ENCODE results near the gene SNX22. TPM values are rescaled to one million over a fixed set of nuclear protein-coding genes. Genes with fewer than 3 reads are reported as not detected.

The SNX22 gene
- total RNA-seq, 1 donor from 2014 or later: 0.96 TPM

- Mint-ChIP-seq H3K4me3 (no peak overlapping the region), H3K9me3 (no peaks in the 10 kb centered on the region), H3K36me3 (ENCODE audit: low read depth) (peaks cover 24% of the 10 kb centered on the region), H3K27me3 (no peaks in the 10 kb centered on the region), H3K27ac (no peak overlapping the region), H3K4me1 (peaks cover 17% of the 10 kb centered on the region)
- intact Hi-C loops (cut with micrococcal nuclease): no loop called here
- no peak for DNase-seq
Measured at GRCh38 chr15:64185146-64185911, 33.8 kb downstream of the SNX22 start.

DNA sequence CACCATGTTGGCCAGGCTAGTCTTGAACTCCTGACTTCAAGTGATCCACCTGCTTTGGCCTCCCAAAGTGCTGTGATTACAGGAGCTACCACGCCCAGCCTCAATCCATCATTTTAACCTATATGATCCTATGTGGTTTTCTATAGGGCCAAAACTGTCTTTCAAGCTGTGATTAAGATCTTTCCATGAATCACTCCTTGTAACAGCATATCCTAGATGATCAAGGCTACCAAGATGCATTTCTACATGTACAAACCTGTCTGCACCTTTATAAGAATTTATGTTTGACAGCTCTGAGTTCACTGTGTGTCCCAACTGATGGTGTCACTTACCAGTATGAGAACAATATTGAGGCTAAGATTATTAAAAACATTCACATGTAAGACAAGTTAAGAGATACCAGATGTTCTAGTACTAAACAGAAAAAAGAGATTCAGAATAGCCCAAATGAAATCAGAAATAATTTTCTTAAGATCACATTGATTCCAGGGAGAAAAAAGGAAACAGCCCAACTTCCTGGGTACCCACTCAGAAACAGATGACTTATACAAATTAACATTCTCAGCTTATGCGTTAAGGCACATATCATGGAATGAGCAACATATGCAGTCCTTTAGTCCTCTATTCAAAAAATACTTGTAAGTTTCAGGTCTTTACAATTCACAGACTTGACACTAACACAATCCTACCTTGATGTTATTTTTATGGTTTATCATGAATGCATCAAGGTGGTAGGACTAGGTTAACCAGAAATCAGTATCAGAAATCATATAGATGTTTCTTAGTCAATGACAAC is 36.1 kb downstream of the SNX22 start:
- H3K27me3 Mint-ChIP-seq: no peaks in the 10 kb centered on the region
- peaks cover 17% of the 10 kb centered on the region for H3K4me1 Mint-ChIP-seq
- H3K36me3 Mint-ChIP-seq (ENCODE audit: low read depth): peaks cover 24% of the 10 kb centered on the region
- DNase-seq: no peak
- no peak overlapping the region for H3K4me3 Mint-ChIP-seq
- no peaks in the 10 kb centered on the region for H3K9me3 Mint-ChIP-seq
- peak overlapping the region; percentile 77 for H3K27ac Mint-ChIP-seq
- intact Hi-C loops (cut with micrococcal nuclease): loop anchor here (1.0 to 2.0 kb wide), 2 partner anchors 24 to 59 kb away; partner anchors contain the start of gene PPIB

DNA sequence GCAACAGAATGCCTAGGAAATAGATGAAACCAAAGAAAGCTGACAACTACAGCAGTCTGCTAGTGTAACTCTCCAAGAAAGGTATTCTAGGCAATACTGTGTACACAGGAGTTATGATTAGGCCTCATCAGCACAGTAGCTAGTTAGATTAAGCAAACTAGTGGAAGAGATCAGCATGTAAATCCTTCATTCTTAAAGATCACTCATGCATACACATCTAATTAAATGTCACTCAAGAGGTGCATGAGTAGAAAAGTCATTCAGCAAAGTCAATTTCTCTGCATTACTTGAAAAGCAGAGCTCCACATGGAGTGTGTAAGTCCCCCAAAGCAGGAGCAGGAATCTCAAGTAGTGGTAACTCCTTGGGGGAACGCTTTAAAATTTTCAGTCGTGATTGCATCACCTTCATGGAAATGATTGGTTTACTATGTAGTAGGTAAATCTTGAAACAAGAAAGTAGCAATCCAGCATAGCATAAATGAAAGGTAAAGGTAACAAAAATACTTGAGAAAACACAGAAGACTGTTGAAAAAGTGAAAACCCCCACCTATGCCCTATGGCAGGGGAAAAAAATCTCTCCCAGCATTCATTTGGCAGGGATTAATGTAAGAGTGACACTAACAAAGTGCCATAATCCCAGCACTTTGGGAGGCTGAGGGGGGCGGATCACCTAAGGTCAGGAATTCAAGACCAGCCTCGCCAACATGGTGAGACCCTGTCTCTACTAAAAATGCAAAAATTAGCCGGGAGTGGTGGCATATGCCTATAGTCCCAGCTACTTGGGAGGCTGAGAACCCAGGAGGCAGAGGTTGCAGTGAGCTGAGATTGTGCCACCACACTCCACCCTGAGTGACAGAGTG is 40.7 kb downstream of the SNX22 start:
- DNase-seq: no peak
- Mint-ChIP-seq H3K27me3 (no peaks in the 10 kb centered on the region), H3K4me3 (no peak overlapping the region), H3K36me3 (ENCODE audit: low read depth) (peaks cover 23% of the 10 kb centered on the region), H3K4me1 (peaks cover 17% of the 10 kb centered on the region), H3K27ac (no peak overlapping the region), H3K9me3 (no peaks in the 10 kb centered on the region)
- intact Hi-C loops (cut with micrococcal nuclease): no loop called here

DNA sequence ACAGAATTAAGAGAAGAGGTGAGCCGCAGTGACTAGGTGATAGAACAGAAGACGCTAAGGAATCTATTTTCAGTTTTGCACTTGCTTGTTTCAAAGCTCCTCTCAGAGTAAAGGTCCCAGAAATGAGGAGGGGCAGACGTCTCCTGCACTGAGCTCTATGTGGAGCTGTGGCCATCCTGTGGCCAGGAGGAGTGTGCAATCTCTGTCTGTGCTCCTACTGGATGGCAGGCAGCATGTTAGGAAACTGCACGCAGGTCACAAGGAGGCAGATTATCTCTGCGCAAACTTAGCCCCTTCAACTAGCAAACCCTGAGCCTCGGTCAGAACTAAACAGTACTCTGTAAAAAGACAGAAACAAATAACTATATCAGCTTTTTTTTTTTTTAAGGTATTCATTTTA is 42.4 kb downstream of the SNX22 start:
- Mint-ChIP-seq H3K4me1 (peaks cover 3% of the 10 kb centered on the region), H3K4me3 (no peak overlapping the region), H3K27ac (no peak overlapping the region), H3K9me3 (no peaks in the 10 kb centered on the region), H3K27me3 (no peaks in the 10 kb centered on the region), H3K36me3 (ENCODE audit: low read depth) (peaks cover 17% of the 10 kb centered on the region)
- intact Hi-C loops (cut with micrococcal nuclease): no loop called here
- no peak for DNase-seq

GRCh38 chr15:64197425-64197824 is 45.9 kb downstream of the SNX22 start:
- no peak overlapping the region for H3K27ac Mint-ChIP-seq
- no peaks in the 10 kb centered on the region for H3K27me3 Mint-ChIP-seq
- H3K4me3 Mint-ChIP-seq: no peak overlapping the region
- intact Hi-C loops (cut with micrococcal nuclease): no loop called here
- no peaks in the 10 kb centered on the region for H3K9me3 Mint-ChIP-seq
- no peaks in the 10 kb centered on the region for H3K4me1 Mint-ChIP-seq
- DNase-seq: no peak
- H3K36me3 Mint-ChIP-seq (ENCODE audit: low read depth): peaks cover 29% of the 10 kb centered on the region

- no peaks in the 10 kb centered on the region for H3K9me3 Mint-ChIP-seq
- intact Hi-C loops (cut with micrococcal nuclease): loop anchor here (10.0 kb wide), 1 partner anchor 180 kb away; the partner anchor contains the start of genes PCLAF and TRIP4
- no peak overlapping the region for H3K27ac Mint-ChIP-seq
- peaks cover 31% of the 10 kb centered on the region for H3K36me3 Mint-ChIP-seq (ENCODE audit: low read depth)
- no peaks in the 10 kb centered on the region for H3K27me3 Mint-ChIP-seq
- no peak for DNase-seq
- no peak overlapping the region for H3K4me3 Mint-ChIP-seq
- H3K4me1 Mint-ChIP-seq: no peaks in the 10 kb centered on the region
Measured at GRCh38 chr15:64205202-64205601, 53.7 kb downstream of the SNX22 start.

Other genes with a start within 250 kb of the SNX22 start
- 3.7 and 4.3 TPM in 2 replicates for gene DAPK2, start 105.2 kb upstream of the SNX22 start, total RNA-seq
- gene CIAO2A, start 57.9 kb upstream of the SNX22 start, total RNA-seq: 72.3 and 73.0 TPM in 2 replicates
- gene SNX1, start 55.7 kb upstream of the SNX22 start, total RNA-seq: 117 and 129 TPM in 2 replicates
- 384 and 397 TPM in 2 replicates for gene PPIB, start 11.3 kb downstream of the SNX22 start, total RNA-seq
- 28.5 and 28.6 TPM in 2 replicates for gene CSNK1G1, start 204.4 kb downstream of the SNX22 start, total RNA-seq
- gene PCLAF, start 229.7 kb downstream of the SNX22 start, total RNA-seq: 67.6 and 81.9 TPM in 2 replicates
- 21.1 and 23.9 TPM in 2 replicates for gene TRIP4, start 236.1 kb downstream of the SNX22 start, total RNA-seq